HCT116 (cell line): ENCODE measurements around the gene OCA2. TPM values are rescaled to one million over a fixed set of nuclear protein-coding genes. Genes with fewer than 3 reads are reported as not detected.

Source experiments
- ATAC-seq: fragments of 200-7000 bp; cut with Tn5 transposase; 2 replicates; pipeline ENCODE4 v1.9.1; 2020; ENCODE audit warnings: mild to moderate bottlenecking, moderate library complexity
- BruUV-seq: library from RNA; stranded (reverse); fragments of 400-500 nt; replicated peaks from 2 replicates; lab custom pipeline; 2021; lab: Mats Ljungman, UMichigan
- CTCF ChIA-PET: fragments of 300-600 bp; sonication (Branson Sonifier 250); formaldehyde crosslinking; loops from one replicate; lab custom pipeline; 2021; ENCODE audit warnings: antibody characterized with exemption; lab: Charles Lee
- POLR2A ChIA-PET: fragments of 300-600, 350-600 bp; sonication (Branson Sonifier 250); formaldehyde crosslinking; loops from one replicate; lab custom pipeline; 2021; ENCODE audit warnings: antibody characterized with exemption; lab: Charles Lee
- RAD21 ChIA-PET, 2 experiments: fragments of 300-600 bp; sonication (Branson Sonifier 250); formaldehyde crosslinking; loops; one replicate each; lab custom pipeline; 2023; ENCODE audit warnings: low total read pairs in 2 of 2; ENCODE audit not compliant: uncharacterized antibody in 2 of 2, unreplicated experiment in 2 of 2, low non-redundant PET in 1 of 2; lab: Charles Lee
- DNase-seq: peaks from one replicate; pipeline ENCODE4 v3.0.0-alpha.2; 2010; ENCODE audit warnings: low read depth, low spot score
- H2AFZ ChIP-seq: fragments of 200-600 bp; shearing (Covaris generic), sonication (generic); 2 replicates; pipeline ENCODE4 v1.6.1; 2017; ENCODE audit warnings: low read depth, mixed run types, mixed read lengths, antibody characterized with exemption, low read length; ENCODE audit not compliant: poor library complexity, severe bottlenecking
- H3K27ac ChIP-seq: 2 replicates; pipeline ENCODE4 v1.5.1; 2012; ENCODE audit warnings: low read depth, low read length
- H3K27me3 ChIP-seq: fragments of 200-600 bp; sonication (generic); 2 replicates; pipeline ENCODE4 v1.6.1; 2016; ENCODE audit warnings: mixed run types, low read length, mixed read lengths; ENCODE audit not compliant: insufficient read depth
- H3K36me3 ChIP-seq, 2 experiments: fragments of 200-500 bp in 1 of 2; fragments of 200-600 bp in 1 of 2; sonication (Bioruptor generic) in 1 of 2; sonication (generic) in 1 of 2; 2 replicates each; pipeline versions ENCODE4 v1.5.1 to v1.6.1; 2014 to 2016; ENCODE audit warnings: low read length in 2 of 2, inconsistent platforms in 1 of 2, mixed read lengths in 1 of 2, mixed run types in 1 of 2; ENCODE audit not compliant: insufficient read depth in 2 of 2, control insufficient read depth in 1 of 2
- H3K4me1 ChIP-seq, 2 experiments: fragments of 200-600 bp in 1 of 2; sonication (generic) in 1 of 2; 2 replicates each; pipeline versions ENCODE4 v1.5.1 to v1.6.1; 2012 to 2017; ENCODE audit warnings: low read length in 2 of 2, inconsistent platforms in 1 of 2, mild to moderate bottlenecking in 1 of 2, mixed read lengths in 1 of 2, mixed run types in 1 of 2, moderate library complexity in 1 of 2; ENCODE audit not compliant: insufficient read depth in 2 of 2, control insufficient read depth in 1 of 2
- H3K4me2 ChIP-seq: fragments of 200-600 bp; sonication (generic); 2 replicates; pipeline ENCODE4 v1.6.1; 2017; ENCODE audit warnings: mixed run types, low read length, mixed read lengths
- H3K4me3 ChIP-seq, 2 experiments: fragments of 200-600 bp in 1 of 2; sonication (generic) in 1 of 2; replicated peaks in 1 of 2; 2 replicates each; pipeline ENCODE4 v1.5.1; 2011 to 2016; ENCODE audit warnings: low read length in 2 of 2, control low read depth in 1 of 2, low read depth in 1 of 2, mild to moderate bottlenecking in 1 of 2, mixed read lengths in 1 of 2, mixed run types in 1 of 2
- H3K79me2 ChIP-seq: fragments of 200-600 bp; sonication (generic); 2 replicates; pipeline ENCODE4 v1.6.1; 2017; ENCODE audit warnings: mild to moderate bottlenecking, mixed run types, low read length, moderate library complexity, mixed read lengths; ENCODE audit not compliant: insufficient read depth
- H3K9ac ChIP-seq: fragments of 200-600 bp; sonication (generic); 2 replicates; pipeline ENCODE4 v1.6.1; 2016; ENCODE audit warnings: low read length, mixed read lengths
- H3K9me2 ChIP-seq: fragments of 200-600 bp; sonication (generic), shearing (Covaris generic); 2 replicates; pipeline ENCODE4 v1.6.1; 2017; ENCODE audit warnings: mixed run types, mild to moderate bottlenecking, moderate library complexity; ENCODE audit not compliant: insufficient read depth
- H3K9me3 ChIP-seq, 2 experiments: fragments of 200-500 bp in 1 of 2; fragments of 200-600 bp in 1 of 2; sonication (Bioruptor generic) in 1 of 2; sonication (generic) in 1 of 2; 2 replicates each; pipeline ENCODE4 v1.6.1; 2014 to 2017; ENCODE audit warnings: low read length in 2 of 2, mixed read lengths in 2 of 2, inconsistent platforms in 1 of 2, low read depth in 1 of 2, mild to moderate bottlenecking in 1 of 2, mixed run types in 1 of 2, moderate library complexity in 1 of 2; ENCODE audit not compliant: control insufficient read depth in 1 of 2, insufficient read depth in 1 of 2
- H4K20me1 ChIP-seq: fragments of 200-600 bp; sonication (generic), shearing (Covaris generic); 2 replicates; pipeline ENCODE4 v1.6.1; 2017; ENCODE audit warnings: mixed run types, mild to moderate bottlenecking, moderate library complexity; ENCODE audit not compliant: insufficient read depth
- ATF3 ChIP-seq: IDR thresholded peaks from 2 replicates; pipeline ENCODE4 v1.6.1; 2012
- CBX3 ChIP-seq: IDR thresholded peaks from 2 replicates; pipeline ENCODE4 v1.6.1; 2012; ENCODE audit warnings: low read depth
- CEBPB ChIP-seq: IDR thresholded peaks from 2 replicates; pipeline ENCODE4 v1.6.1; 2012; ENCODE audit warnings: low read depth
- EGR1 ChIP-seq: IDR thresholded peaks from 2 replicates; pipeline ENCODE4 v1.6.1; 2012; ENCODE audit warnings: low read depth
- ELF1 ChIP-seq: IDR thresholded peaks from 2 replicates; pipeline ENCODE4 v1.6.1; 2012; ENCODE audit warnings: low read depth, borderline replicate concordance
- EZH2 ChIP-seq: fragments of 200-600 bp; sonication (generic); IDR thresholded peaks from 2 replicates; pipeline ENCODE4 v1.6.1; 2017; ENCODE audit warnings: antibody characterized with exemption, mixed run types
- EZH2phosphoT487 ChIP-seq: fragments of 200-600 bp; IDR thresholded peaks from 2 replicates; pipeline ENCODE4 v1.6.1; 2018; ENCODE audit warnings: antibody characterized with exemption, borderline replicate concordance
- FOSL1 ChIP-seq: IDR thresholded peaks from 2 replicates; pipeline ENCODE4 v1.6.1; 2012; ENCODE audit warnings: low read depth
- JUND ChIP-seq: IDR thresholded peaks from 2 replicates; pipeline ENCODE4 v1.6.1; 2012
- MAX ChIP-seq: IDR thresholded peaks from 2 replicates; pipeline ENCODE4 v1.6.1; 2012
- POLR2AphosphoS5 ChIP-seq: IDR thresholded peaks from 2 replicates; pipeline ENCODE4 v1.6.1; 2011; ENCODE audit warnings: mild to moderate bottlenecking, low read depth, low read length, moderate library complexity
- RAD21 ChIP-seq: IDR thresholded peaks from 2 replicates; pipeline ENCODE4 v1.6.1; 2012; ENCODE audit warnings: low read depth, mild to moderate bottlenecking
- REST ChIP-seq: IDR thresholded peaks from 2 replicates; pipeline ENCODE4 v1.6.1; 2012; ENCODE audit warnings: low read depth
- SIN3A ChIP-seq: IDR thresholded peaks from 2 replicates; pipeline ENCODE4 v1.6.1; 2012; ENCODE audit warnings: low read depth
- SP1 ChIP-seq: IDR thresholded peaks from 2 replicates; pipeline ENCODE4 v1.6.1; 2012; ENCODE audit warnings: low read depth
- SRF ChIP-seq: IDR thresholded peaks from 2 replicates; pipeline ENCODE4 v1.6.1; 2012; ENCODE audit warnings: low read depth
- TCF7L2 ChIP-seq: IDR thresholded peaks from 2 replicates; pipeline ENCODE4 v1.7.0; 2011; ENCODE audit warnings: borderline replicate concordance, inconsistent platforms; ENCODE audit not compliant: insufficient read depth, insufficient read length; ENCODE audit errors: extremely low read depth
- YY1 ChIP-seq: IDR thresholded peaks from 2 replicates; pipeline ENCODE4 v1.6.1; 2011; ENCODE audit warnings: low read length, low read depth, moderate library complexity, mild to moderate bottlenecking; ENCODE audit not compliant: insufficient replicate concordance; ENCODE audit errors: extremely low read depth
- ZFX ChIP-seq: fragments of 450-650 bp; IDR thresholded peaks from 2 replicates; pipeline ENCODE4 v1.6.1; 2017
- ZNF274 ChIP-seq: fragments of 200-500 bp; sonication (Bioruptor generic); IDR thresholded peaks from 2 replicates; pipeline ENCODE4 v1.6.1; 2014; ENCODE audit warnings: mild to moderate bottlenecking, low read depth, low read length, inconsistent platforms
- intact Hi-C: fragments of 100-400 bp; cut with micrococcal nuclease; formaldehyde crosslinking; loops from 2 replicates; pipeline ENCODE4 v1.10.0; 2022
- total RNA-seq: library from RNA; stranded (reverse); gene quantifications from one replicate; pipeline ENCODE4 v1.2.1, GENCODE V29; 2021; ENCODE audit not compliant: unreplicated experiment

The OCA2 gene
- total RNA-seq, 1 experiment from 2014 or later: not detected

GRCh38 chr15:27730868-27731267 lies 368.2 kb downstream of the OCA2 start (continued):
- TF ChIP-seq YY1: no peak
- no peak for TF ChIP-seq SIN3A
- TF ChIP-seq ELF1: no peak
- TF ChIP-seq EZH2phosphoT487: no peak
- no peak for TF ChIP-seq EZH2
- TF ChIP-seq SRF: no peak
- TF ChIP-seq CBX3: no peak
- no peak for TF ChIP-seq MAX
- TF ChIP-seq POLR2AphosphoS5: no peak
- no peak for TF ChIP-seq ATF3

GRCh38 chr15:27725731-27726130 lies 373.4 kb downstream of the OCA2 start:
- no peak for ATAC-seq
- CTCF ChIA-PET: no interaction called here
- Histone ChIP-seq H3K9me3 (peaks cover 4 to 34% of the 10 kb centered on the region in 2 experiments; a peak in 2 of 4 replicates), H3K4me2 (no peak overlapping the region), H4K20me1 (no peaks in the 10 kb centered on the region), H3K9ac (no peak overlapping the region), H3K27ac (no peak overlapping the region), H3K4me3 (no peak overlapping the region), H3K4me1 (no peaks in the 10 kb centered on the region), H3K79me2 (no peaks in the 10 kb centered on the region), H3K36me3 (no peaks in the 10 kb centered on the region), H3K9me2 (no peaks in the 10 kb centered on the region), H2AFZ (no peak overlapping the region), H3K27me3 (no peaks in the 10 kb centered on the region)
- no TSS peak for BruUV-seq
- DNase-seq: no peak
- TF ChIP-seq EZH2 (no peak), JUND (no peak), TCF7L2 (no peak), CEBPB (no peak), ZFX (no peak), RAD21 (no peak), ATF3 (no peak), FOSL1 (no peak), EGR1 (no peak), ZNF274 (no peak), SP1 (no peak), POLR2AphosphoS5 (no peak), REST (no peak)
- POLR2A ChIA-PET: no interaction called here
- intact Hi-C loops: no loop called here
- RAD21 ChIA-PET: no interaction called here
